ENCODE measurements around the gene REM2.

DNA sequence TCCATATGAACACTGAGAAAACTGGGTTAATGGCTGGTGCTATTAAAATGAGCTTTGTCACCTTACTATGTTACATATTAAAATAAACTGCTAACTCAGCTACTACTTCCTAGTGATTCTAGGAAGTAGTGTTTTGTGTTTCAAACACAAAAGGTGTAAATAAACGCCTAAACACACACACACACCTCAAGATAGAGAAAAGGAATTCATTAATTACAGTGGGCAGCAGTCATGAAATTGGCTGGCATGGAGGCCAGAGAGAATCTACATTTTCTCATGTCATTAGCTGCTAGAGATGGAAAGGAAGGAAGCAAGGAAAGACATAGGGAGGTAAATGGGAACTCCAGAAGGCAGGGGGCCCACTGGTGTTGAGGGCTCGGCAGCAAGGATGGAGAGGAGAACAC is 46.9 kb downstream of the REM2 start:
- TF ChIP-seq, protein P1, sequence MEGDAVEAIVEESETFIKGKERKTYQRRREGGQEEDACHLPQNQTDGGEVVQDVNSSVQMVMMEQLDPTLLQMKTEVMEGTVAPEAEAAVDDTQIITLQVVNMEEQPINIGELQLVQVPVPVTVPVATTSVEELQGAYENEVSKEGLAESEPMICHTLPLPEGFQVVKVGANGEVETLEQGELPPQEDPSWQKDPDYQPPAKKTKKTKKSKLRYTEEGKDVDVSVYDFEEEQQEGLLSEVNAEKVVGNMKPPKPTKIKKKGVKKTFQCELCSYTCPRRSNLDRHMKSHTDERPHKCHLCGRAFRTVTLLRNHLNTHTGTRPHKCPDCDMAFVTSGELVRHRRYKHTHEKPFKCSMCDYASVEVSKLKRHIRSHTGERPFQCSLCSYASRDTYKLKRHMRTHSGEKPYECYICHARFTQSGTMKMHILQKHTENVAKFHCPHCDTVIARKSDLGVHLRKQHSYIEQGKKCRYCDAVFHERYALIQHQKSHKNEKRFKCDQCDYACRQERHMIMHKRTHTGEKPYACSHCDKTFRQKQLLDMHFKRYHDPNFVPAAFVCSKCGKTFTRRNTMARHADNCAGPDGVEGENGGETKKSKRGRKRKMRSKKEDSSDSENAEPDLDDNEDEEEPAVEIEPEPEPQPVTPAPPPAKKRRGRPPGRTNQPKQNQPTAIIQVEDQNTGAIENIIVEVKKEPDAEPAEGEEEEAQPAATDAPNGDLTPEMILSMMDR (conservative IDR thresholded peaks at IDR 0.05; ENCODE audit: low read length): no peak
- TF ChIP-seq EZH2phosphoT487 (IDR thresholded peaks at IDR 0.05; ENCODE audit: borderline replicate concordance): no peak

All from Loucy (cell line).